KMS-11 (cell line): ENCODE measurements around the gene FAM149B1.
"Not testable (repeated sequence)": the region's sequence is repeated elsewhere in the genome, so short reads cannot be mapped to it uniquely, and the experiment has no call there.

Experiments used
- H2AFZ ChIP-seq: fragments of 200-600 bp; sonication (generic); 2 replicates; pipeline ENCODE4 v1.6.1; 2016; ENCODE audit warnings: antibody characterized with exemption, mixed run types, low read depth
- H3K27ac ChIP-seq: fragments of 200-600 bp; sonication (generic); 2 replicates; pipeline ENCODE4 v1.6.1; 2016; ENCODE audit warnings: mild to moderate bottlenecking, mixed run types
- H3K27me3 ChIP-seq: fragments of 200-600 bp; sonication (generic); 2 replicates; pipeline ENCODE4 v1.6.1; 2017; ENCODE audit warnings: mild to moderate bottlenecking, low read depth, mixed run types, moderate library complexity; ENCODE audit not compliant: insufficient read depth
- H3K36me3 ChIP-seq: fragments of 200-600 bp; sonication (generic); 2 replicates; pipeline ENCODE4 v1.6.1; 2017; ENCODE audit warnings: mild to moderate bottlenecking, mixed run types; ENCODE audit not compliant: insufficient read depth
- H3K4me1 ChIP-seq: fragments of 200-600 bp; sonication (generic); 2 replicates; pipeline ENCODE4 v1.6.1; 2016; ENCODE audit warnings: mild to moderate bottlenecking, low read depth, mixed run types; ENCODE audit not compliant: poor library complexity, severe bottlenecking
- H3K4me2 ChIP-seq: fragments of 200-600 bp; sonication (generic); 2 replicates; pipeline ENCODE4 v1.7.0; 2016; ENCODE audit warnings: mild to moderate bottlenecking, mixed run types
- H3K4me3 ChIP-seq: fragments of 200-600 bp; sonication (generic); IDR thresholded peaks from 2 replicates; pipeline ENCODE4 v1.6.1; 2017; ENCODE audit warnings: low read depth, low read length, mixed read lengths; ENCODE audit not compliant: insufficient read depth
- H3K79me2 ChIP-seq: fragments of 200-600 bp; sonication (generic); 2 replicates; pipeline ENCODE4 v1.6.1; 2016; ENCODE audit warnings: low read depth, mixed run types; ENCODE audit not compliant: insufficient read depth
- H3K9ac ChIP-seq: fragments of 200-600 bp; sonication (generic); 2 replicates; pipeline ENCODE4 v1.6.1; 2016; ENCODE audit warnings: mild to moderate bottlenecking, mixed run types
- H4K20me1 ChIP-seq: fragments of 200-600 bp; sonication (generic); 2 replicates; pipeline ENCODE4 v1.6.1; 2016; ENCODE audit warnings: mild to moderate bottlenecking, mixed run types; ENCODE audit not compliant: insufficient read depth
- TF ChIP-seq, protein P1 (sequence below): fragments of 200-600 bp; sonication (generic); conservative IDR thresholded peaks from 2 replicates; pipeline ENCODE4 v1.6.1; 2017; ENCODE audit warnings: low read depth, mild to moderate bottlenecking, antibody characterized with exemption, low read length, moderate library complexity, mixed read lengths

The FAM149B1 gene

DNA sequence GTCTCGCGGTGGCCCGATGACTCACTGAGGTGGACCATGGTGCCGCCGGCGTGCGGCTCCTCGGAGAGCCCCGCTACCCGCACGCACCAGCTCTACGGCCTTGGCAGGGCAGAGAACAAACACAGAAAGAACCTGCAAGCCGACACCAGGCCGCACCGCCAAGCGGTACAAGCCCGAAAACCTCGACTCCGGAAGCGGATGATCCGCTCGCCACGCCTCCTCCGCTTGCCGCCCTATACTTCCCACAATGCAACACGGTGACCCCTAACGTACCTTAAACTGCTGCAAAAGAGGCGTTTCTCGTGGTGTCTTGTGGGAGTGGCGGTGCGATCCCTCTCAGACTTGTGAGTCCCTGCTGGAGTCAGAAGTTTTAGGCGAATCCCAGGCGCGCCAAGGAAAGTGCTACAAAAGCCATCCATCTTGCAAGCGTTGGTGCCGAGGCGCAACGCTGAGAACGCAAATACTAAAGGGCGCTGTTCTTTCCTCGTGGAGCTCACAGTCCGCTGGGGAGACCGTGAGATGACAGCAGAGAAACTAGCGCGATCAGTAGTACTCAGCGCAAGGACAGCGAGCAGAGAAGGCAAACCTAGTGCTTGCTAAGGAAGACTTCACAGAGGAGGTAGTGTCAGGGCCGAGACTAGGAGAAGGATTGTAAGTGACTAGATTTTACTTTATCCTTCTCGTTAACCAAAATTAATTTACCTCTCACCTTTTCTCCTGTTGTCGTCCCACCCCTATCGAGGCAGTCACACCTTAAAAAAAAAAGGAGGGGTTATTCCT, 84.7 kb downstream of the FAM149B1 start, which contains the start of gene MRPS16:
TSS of gene MRPS16 (minus strand) at position 200 of the 780 bp plus-strand sequence. CDS start at position 38, 162 bp downstream.
- Histone ChIP-seq H3K27ac (peak within 1 kb of the TSS; percentile 65), H2AFZ (peak within 1 kb of the TSS; percentile 72), H3K9ac (peak within 1 kb of the TSS; percentile 73; the same call in 1 of the 2 replicates), H3K4me2 (peak within 1 kb of the TSS; percentile 73), H3K27me3 (no peaks in the 10 kb centered on the region), H3K4me3 (no peak within 1 kb of the TSS), H3K79me2 (peaks cover 36% of the 10 kb centered on the region), H3K4me1 (peaks cover 28% of the 10 kb centered on the region), H4K20me1 (no peaks in the 10 kb centered on the region), H3K36me3 (no peaks in the 10 kb centered on the region)
- TF ChIP-seq, protein P1, sequence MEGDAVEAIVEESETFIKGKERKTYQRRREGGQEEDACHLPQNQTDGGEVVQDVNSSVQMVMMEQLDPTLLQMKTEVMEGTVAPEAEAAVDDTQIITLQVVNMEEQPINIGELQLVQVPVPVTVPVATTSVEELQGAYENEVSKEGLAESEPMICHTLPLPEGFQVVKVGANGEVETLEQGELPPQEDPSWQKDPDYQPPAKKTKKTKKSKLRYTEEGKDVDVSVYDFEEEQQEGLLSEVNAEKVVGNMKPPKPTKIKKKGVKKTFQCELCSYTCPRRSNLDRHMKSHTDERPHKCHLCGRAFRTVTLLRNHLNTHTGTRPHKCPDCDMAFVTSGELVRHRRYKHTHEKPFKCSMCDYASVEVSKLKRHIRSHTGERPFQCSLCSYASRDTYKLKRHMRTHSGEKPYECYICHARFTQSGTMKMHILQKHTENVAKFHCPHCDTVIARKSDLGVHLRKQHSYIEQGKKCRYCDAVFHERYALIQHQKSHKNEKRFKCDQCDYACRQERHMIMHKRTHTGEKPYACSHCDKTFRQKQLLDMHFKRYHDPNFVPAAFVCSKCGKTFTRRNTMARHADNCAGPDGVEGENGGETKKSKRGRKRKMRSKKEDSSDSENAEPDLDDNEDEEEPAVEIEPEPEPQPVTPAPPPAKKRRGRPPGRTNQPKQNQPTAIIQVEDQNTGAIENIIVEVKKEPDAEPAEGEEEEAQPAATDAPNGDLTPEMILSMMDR: no peak

DNA sequence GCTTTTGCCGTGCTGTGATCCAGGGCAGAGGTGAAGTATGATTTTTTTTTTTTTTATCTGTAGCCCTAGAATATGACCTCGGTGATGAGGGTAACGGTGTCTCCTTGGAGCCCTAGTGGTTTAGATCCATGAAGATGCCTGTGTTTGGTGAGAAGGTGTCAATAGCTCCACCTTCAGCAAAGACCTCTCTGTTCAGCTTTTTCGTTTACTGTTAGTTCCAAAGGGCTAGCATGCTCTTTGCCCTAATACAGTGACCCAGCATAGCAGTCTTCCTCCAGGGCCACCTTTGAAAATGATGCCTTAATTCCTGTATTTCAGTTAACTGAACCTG, 85.3 kb downstream of the FAM149B1 start:
- Histone ChIP-seq H3K4me1 (peaks cover 22% of the 10 kb centered on the region), H2AFZ (peak overlapping the region; percentile 72; the same call in 1 of the 2 replicates), H3K27ac (peak overlapping the region; percentile 65), H3K9ac (peak overlapping the region; percentile 73; the same call in 1 of the 2 replicates), H3K79me2 (peaks cover 33% of the 10 kb centered on the region), H3K4me2 (peak overlapping the region; percentile 73), H4K20me1 (no peaks in the 10 kb centered on the region), H3K36me3 (no peaks in the 10 kb centered on the region), H3K4me3 (no peak overlapping the region), H3K27me3 (no peaks in the 10 kb centered on the region)
- TF ChIP-seq, protein P1: no peak

DNA sequence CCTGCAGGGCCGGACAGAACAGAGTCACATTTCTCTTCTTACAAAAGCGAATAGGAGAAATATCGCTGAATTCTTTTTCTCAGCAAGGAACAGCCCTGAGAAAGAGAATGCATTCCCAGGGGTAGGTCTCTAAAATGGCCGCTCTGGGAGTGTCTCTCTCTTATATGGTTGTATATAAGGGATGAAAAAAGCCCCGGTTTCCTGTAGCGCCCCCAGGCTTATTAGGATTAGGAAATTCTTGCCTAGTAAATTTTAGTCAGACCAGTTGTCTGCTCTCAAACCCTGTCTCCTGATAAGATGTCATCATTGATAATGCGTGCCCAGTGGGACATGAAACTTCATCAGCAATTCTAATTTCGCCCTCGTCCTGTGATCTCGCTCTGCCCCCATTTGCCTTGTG, 90.7 kb downstream of the FAM149B1 start:
- not testable (repeated sequence) for H2AFZ ChIP-seq, H3K4me1 ChIP-seq, H3K9ac ChIP-seq, H3K36me3 ChIP-seq, H3K27me3 ChIP-seq, H3K27ac ChIP-seq, H4K20me1 ChIP-seq, H3K79me2 ChIP-seq, H3K4me2 ChIP-seq, H3K4me3 ChIP-seq

DNA sequence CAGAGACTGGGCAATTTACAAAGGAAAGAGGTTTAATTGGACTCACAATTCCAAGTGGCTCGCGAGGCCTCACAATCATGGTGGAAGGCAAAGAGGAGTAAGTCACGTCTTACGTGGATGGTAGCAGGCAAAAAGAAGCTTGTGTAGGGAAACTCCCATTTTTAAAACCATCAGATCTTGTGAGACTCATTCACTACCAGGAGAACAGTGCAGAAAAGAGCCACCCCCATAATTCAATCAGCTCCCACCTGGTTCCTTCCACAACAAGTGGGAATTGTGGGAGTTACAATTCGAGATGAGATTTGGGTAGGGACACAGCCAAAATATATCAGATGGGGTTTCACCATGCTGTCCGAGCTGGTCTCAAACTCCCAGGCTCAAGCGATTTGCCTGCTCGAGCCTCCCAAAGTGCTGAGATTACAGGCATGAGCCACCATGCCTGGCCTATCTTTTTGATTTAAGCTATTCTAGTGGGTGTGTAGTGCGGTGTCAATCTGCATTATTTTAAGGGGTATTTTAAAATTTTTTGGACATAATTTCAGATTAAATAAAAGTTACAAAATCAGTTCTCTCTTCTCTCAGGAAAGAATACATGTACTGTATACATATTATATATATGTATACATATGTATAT, 93.6 kb downstream of the FAM149B1 start:
- Histone ChIP-seq H3K4me3 (no peak overlapping the region), H3K79me2 (no peaks in the 10 kb centered on the region), H4K20me1 (no peaks in the 10 kb centered on the region), H3K9ac (no peak overlapping the region), H3K4me2 (no peak overlapping the region), H2AFZ (no peak overlapping the region), H3K36me3 (no peaks in the 10 kb centered on the region), H3K27me3 (no peaks in the 10 kb centered on the region), H3K4me1 (no peaks in the 10 kb centered on the region), H3K27ac (no peak overlapping the region)
- TF ChIP-seq, protein P1: no peak
